GM12874 (cell line): Measurements from ENCODE around the gene RMDN2.

Experiments used
- TF ChIP-seq, protein P1 (sequence below): IDR thresholded peaks from 2 replicates; pipeline ENCODE4 v1.5.1; 2011; ENCODE audit warnings: low read depth, mild to moderate bottlenecking, control low read depth, low read length, moderate library complexity; ENCODE audit not compliant: insufficient read depth

RMDN2 gene

DNA sequence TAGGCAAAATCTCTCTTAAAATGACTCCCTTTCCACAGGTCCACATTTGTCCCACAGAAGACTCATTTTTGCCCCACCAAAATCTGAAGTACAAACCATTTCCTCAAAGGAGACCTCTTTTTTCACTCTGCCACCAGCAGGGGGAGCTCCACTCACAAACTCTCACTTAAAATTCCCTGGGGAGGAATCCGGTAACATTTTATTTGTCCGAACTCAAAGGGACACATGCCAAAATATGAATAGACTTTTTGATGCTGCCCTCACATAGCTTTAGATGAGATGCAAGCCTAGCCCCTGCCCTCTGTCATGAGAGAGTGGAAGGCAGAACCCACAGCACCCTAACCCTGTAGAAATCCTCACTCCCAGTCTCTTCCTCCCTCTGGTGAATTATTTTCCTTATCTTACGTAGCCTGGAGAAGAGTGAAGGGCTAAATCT, 57.1 kb downstream of the RMDN2 start:
- TF ChIP-seq, protein P1, sequence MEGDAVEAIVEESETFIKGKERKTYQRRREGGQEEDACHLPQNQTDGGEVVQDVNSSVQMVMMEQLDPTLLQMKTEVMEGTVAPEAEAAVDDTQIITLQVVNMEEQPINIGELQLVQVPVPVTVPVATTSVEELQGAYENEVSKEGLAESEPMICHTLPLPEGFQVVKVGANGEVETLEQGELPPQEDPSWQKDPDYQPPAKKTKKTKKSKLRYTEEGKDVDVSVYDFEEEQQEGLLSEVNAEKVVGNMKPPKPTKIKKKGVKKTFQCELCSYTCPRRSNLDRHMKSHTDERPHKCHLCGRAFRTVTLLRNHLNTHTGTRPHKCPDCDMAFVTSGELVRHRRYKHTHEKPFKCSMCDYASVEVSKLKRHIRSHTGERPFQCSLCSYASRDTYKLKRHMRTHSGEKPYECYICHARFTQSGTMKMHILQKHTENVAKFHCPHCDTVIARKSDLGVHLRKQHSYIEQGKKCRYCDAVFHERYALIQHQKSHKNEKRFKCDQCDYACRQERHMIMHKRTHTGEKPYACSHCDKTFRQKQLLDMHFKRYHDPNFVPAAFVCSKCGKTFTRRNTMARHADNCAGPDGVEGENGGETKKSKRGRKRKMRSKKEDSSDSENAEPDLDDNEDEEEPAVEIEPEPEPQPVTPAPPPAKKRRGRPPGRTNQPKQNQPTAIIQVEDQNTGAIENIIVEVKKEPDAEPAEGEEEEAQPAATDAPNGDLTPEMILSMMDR = peak; percentile 64

DNA sequence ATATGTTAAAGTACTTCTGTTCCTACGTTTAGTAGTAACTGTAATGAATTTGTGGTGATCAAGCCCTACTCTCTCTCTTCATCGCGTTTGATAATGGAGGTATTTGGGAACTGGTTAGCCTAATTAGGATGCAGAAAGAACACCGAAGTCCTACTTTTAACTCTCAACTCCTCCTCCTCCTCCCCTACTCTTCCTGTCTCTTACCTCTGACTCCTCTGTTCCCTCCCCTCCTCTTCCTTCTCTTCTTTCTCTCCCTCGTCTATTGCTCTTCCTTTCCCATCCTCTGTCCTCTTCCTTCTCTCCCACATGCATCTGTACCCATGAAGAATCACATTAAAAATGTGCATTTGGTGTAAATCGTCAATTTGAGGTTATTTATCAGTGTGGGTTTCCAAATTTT, 57.8 kb downstream of the RMDN2 start:
- TF ChIP-seq, protein P1 = no peak

DNA sequence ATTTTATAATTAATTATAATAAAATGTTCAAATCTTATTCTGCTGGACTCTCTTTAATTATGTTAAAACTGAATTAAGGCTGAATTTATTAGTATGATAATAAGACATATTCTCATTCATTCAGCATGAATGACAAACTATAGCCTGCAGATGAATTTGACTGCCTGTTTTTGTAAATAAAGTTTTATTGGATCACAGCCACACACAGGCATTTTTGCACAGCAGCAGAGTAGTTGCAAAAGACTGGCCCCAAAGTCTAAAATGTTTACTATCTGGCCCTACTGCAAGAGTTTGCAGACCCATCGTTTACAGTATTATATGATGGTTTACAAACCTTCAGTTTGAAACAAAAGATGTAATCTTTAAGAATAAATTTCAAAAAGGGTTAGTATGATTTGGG, 58.6 kb downstream of the RMDN2 start:
- TF ChIP-seq, protein P1 = no peak

DNA sequence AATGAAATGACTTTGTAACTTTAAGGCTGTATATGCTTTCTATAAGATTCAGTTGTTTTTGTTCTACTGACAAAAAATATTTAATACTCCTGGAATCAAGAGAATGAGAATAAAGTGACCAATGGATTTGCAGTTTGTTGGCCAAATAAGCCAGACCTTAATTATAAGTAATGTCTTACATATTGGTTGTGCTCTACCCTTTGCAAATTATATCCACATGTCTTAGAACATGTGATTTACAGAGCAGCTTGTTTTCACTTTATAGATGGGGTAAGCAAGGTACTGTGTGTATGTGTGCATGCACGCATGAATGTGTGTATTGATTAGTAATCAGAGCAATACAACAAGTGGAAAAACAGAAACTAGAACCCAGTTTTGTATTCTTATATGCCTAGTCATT, 59.1 kb downstream of the RMDN2 start:
- TF ChIP-seq, protein P1 = no peak

DNA sequence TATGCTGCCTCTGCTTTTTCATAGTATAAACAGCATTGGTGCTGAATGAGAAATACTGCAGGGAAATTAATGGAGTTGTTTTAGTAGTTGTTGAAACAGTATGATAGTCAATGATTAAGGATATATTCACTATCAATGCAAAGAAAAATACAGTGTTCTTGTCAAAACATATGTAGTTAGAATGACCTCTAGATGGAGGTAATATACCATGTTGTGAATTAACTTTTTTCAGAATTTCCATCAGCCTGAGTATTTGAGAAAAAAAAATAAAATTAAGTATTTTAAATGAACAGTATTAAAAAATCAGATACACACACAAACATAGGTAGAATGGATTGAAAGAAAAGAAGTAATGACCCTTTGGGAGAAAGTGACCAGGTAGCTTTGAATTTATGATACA, 59.5 kb downstream of the RMDN2 start:
- TF ChIP-seq, protein P1 = no peak

DNA sequence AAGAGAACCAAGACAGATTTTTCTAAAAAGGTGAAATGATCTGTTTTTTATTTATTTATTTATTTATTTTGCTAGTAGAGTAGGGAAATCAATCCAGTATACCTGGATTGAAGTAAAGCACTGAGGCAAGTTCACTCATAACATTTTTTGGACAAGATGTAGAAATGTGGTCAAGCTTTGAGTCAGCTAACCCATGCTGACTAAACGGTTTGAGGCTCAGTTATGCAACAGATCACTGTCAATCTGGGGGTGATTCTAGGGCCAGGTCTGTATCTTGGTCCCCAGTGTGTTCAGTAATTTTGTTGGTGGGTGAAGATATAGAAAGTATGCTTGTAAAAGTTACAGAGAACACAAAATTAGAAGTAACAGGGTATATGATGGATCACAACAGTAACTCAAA, 60.2 kb downstream of the RMDN2 start:
- TF ChIP-seq, protein P1 = no peak

DNA sequence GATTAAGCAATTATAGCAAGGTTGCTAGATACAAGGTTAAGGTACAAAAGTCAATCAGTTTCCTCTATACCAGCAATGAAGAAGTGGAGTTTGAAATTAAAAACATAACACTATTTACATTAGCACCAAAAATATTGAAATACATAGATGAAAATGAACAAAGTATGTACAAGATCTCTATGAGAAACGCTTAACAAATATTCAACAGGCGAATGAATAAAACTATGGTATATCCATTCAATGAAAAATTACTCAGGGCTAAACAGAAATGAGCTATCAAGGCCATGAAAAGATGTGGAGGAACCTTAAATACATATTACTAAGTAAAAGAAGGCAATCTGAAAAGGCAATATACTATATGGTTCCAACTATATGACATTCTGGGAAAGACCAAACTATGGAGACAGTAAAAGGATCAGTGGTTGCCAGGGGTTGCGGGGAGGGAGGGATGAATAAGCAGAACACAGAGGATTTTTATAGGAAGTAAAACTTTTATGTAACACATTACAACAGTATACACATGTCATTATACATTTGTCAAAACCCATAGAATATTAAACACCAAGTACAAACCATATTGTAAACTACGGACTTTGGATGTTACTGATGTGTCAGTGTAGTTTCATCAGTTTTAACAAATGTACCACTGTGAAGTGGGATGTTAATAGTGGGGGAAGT, 62.1 kb downstream of the RMDN2 start:
- TF ChIP-seq, protein P1 = no peak

DNA sequence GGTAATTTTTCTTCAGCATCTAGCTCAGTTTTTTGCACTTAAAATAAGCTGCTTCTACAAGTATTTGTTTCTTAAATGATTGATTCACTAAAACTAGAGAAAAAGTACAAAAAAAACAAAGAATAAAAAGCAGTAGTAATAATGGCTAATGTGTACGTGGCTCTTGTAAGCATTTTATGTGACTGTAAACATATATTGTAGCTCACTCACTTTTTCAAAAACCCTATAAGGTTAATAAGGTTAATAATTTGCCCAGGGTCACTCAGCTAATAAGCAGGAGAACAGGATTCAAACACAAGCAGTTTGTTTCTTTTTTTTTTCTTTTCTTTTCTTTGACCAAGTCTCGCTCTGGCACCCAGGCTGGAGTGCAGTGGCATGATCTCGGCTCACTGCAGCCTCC, 67.5 kb downstream of the RMDN2 start:
- TF ChIP-seq, protein P1 = no peak
